ENCODE measurements around the gene AP1S3.

AP1S3 gene

DNA sequence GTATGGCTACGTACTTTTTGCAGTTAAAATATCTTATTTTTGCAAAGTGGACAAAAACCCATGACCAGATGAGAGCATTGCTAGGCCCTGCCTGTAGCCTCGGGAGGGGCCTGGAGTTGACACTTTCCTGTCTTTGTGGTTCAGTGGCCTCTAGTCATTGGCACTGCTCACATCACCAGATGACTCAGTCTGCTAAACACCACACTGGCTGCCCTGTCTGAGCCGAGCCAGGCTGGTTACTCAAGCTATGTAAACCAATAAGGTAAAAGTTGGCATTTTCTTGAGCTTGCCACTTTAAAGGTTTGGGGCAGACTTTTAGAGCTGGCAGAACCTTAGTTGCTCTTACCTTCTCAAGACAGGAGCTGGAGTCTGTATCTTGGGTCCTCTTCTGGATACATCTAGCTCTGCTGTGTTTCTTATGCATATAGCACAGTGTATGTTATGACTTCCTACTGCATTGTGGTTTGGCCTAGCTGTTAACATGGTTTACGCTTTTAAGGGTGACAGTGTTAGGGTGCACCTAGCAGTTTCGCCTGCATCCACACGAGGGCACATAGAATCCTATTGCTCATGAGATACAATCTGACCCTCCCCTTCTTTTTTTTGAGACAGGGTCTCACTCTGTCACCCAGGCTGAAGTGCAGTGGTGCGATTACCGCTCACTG lies 76.4 kb downstream of the AP1S3 start:
- no peak for DNase-seq (ENCODE audit: low read depth, low spot score)

DNA sequence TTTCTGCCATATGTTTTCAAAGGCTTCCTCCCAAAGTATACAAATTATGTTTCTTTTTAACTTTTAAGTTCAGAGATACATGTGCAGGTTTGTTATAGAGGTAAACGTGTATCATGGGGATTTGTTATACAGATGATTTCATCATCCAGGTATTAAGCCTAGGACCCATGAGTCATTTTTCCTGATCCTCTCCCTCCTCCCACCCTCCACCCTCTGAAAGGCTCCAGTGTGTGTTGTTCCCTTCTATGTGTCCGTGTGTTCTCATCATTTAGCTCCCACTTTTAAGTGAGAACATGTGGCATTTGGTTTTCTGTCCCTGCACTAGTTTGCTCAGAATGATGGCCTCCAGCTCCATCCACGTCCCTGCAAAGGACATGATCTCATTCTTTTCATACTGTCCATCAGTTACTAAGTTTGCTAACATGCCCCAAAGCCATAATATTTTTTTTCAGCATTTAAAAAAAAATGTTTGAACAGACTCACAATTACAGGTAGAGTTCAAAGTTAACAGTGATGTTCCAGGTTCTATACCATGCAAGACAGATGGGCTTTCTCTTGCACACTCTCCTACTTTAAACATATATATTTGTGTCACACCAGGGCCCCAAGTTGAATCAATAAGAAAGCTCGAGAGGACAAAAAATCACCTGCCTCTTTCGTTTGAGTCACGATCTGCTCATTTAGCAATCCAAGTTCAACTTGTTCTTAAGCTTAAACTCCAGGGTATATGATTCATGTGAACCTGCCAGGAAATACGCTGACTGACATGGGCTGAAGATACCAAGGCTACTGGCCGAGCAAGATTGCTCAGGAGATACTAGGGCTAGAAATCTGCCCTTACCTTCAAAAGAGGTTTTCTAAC lies 77.6 kb downstream of the AP1S3 start:
- no peak for DNase-seq (ENCODE audit: low read depth, low spot score)

DNA sequence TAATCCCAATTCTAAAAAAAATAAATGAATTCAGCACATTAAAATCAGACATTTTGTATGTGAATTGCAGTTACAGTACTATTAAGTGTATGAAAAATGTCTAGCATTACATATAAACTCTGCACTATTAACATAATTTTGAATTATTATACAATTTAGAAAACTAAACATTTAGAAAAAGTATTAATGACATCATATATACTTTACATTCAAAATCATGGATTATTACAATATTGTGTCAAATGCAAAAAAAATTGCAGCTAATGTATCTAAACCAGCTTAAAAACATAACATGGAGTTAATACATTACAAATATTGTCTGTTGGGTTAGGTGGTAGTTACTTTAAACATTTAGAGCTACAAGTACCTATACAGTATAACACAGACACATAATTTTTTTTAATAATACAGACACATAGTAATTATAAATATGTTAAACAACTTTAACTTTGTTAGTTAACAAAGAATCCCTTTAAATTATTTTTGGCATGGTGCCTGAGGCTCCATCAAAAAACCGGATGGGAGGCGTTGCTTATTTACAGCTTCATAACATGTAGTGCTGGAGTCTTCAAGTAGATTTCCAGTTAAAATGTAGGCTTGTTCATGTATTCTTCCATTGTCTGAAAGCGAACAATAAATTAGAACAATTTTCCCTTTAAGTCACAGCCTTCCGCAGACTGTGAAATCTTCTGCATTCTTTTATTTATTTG lies 79.1 kb downstream of the AP1S3 start:
- DNase-seq (ENCODE audit: low read depth, low spot score) = no peak

DNA sequence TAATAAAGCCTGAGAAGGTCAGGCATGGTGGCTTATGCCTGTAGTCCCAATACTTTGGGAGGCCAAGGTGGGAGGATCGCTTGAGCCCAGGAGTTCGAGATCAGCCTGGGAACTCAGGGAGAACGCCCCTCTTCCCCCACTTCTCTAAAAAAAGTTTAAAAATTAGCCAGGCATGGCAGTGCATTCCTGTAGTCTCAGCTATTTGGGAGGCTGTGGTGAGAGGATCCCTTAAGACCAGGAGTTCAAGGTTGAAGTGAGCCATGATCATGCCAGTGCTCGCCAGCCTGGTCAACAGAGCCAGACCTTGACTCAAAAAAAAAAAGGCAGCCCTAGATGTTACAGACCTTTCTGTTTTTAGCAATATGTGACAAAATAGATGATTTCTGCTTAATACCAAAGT lies 83.4 kb downstream of the AP1S3 start:
- DNase-seq (ENCODE audit: low read depth, low spot score) = no peak

DNA sequence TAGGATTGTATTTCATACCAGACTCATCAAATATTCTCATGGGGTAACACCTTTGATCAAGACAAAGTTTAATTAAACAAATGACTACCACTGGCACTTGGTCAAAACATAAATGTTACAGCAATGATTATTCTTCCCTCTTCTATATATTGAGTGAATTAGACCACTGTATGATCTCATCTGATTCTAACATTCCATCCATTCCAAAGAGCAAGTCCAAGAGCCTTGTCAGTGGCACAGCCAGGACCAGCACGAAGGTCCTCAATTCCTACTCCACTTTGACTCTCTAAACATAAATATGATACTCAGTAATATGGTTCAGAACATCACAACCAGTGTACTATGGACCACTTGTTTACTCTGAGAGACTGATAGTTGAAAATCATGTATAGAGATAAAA lies 86.4 kb downstream of the AP1S3 start:
- DNase-seq (ENCODE audit: low read depth, low spot score) = no peak

DNA sequence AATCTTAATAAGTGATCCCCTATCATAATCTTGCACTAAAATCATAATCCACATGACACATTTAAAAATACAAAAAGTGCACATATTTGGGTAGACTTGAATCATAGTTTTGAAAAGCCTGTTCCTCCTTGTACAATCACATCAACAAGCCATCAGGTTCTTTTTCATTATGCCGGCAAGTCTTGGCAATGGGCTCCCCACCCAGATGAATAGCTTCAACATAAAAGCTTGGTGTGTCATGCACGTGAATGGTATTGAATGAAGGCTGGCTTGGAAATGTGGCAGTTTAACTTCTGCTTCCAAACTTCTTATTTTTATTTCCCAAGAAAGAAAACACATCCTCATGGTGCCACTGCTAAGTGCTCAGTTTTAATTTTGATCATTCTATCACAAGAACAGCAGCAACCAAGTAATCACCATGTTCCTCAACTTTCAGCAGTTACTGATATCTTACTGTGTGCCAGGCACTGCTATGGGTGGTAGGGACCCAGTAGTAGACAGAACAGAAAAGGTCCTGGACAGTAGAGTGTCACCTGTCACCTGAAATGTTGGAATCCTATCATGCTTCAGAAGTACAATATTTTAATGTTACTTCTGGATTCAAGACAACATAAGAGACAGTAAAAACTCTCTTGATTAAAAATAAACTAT lies 89.9 kb downstream of the AP1S3 start:
- DNase-seq (ENCODE audit: low read depth, low spot score) = no peak

DNA sequence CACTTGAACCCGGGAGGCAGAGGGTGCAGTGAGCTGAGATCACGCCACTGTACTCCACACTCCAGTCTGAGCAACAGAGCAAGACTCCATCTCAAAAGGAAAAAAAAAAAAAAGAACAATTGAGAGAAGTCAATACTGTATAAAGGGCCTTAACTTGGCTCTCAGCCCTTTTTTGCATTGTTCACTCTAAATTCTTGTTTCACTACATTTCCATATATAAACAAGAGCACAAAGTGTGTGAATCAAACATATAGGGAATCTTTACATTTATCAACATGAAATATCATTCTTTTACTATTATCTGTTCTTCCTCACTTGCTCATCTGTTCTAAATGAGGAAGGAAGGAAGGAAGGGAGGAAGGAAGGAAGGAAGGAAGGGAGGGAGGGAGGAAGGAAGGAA lies 90.8 kb downstream of the AP1S3 start:
- DNase-seq (ENCODE audit: low read depth, low spot score) = no peak

DNA sequence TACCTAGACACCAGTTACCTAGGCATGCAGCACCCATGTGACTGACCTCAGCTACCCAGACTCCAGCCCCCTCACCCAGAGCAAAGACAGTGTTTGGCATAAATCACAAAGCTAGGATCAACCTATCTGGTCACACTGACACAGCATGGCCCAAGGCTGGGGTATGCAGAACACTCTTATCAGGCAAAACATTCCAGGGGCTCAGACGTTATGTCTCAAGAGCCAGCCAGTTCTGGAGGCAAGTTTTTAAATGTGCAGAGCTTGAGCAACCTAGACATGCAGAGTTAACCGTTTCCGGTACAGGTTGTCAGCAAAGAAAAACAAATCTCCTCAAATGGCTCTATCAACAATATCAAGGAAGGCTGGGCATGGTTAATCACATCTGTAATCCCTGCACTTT lies 92.8 kb downstream of the AP1S3 start:
- DNase-seq (ENCODE audit: low read depth, low spot score) = no peak

DNA sequence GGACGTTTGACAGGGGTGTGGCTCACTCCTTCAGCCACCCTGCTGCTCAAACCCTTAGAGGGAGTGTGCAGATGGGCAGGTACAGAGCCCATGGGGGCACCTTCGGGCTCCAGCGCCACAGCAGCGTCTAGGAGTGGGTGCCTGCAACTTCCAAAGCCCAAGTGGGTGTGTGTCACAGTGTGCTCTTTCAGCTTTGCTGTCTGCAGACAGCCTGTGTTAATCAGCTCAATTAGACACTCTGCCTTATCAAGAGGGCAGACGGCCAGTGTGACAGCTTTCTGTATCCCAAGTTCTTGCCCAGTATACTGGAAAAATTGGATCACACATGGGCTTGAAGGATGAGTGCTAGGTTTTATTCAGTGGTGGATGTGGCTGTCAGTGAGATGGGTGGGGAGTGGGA lies 96.7 kb downstream of the AP1S3 start:
- DNase-seq (ENCODE audit: low read depth, low spot score) = no peak

DNA sequence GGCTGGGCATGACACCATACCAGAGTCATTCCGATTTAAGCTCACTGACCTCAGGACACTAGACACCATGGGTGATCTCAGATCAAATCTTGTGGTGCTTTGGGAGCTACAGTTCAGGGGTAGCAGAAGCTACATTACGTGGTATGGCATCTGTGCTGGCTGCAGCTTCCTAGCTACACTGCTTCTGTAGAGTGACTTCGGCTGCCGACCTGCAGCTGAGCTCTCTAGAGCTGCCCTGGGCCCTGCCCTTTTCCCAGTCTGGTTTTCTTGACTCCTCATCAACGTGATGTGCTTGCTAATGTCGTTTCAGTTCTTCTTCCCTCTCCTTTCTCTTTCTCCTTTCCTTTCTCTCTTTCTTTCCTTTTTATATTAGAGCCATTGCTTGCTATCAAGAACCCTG lies 100.2 kb downstream of the AP1S3 start:
- DNase-seq (ENCODE audit: low read depth, low spot score) = no peak

DNA sequence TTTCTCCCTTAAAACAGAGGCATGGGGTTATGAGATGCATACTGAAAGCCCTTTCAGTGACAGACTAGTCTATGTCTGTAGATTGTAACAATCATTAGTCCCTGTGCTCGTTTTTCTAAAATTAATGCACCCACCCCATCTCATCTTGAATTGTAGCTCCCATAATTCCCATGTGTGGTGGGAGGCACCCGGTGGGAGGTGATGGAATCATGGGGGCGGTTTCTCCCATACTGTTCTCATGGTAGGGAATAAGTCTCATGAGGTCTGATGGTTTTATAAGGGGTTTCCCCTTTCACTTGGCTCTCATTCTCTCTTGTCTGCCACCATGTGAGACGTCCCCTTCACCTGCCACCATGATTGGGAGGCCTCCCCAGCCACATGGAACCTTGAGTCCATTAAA lies 100.9 kb downstream of the AP1S3 start:
- DNase-seq (ENCODE audit: low read depth, low spot score) = no peak

DNA sequence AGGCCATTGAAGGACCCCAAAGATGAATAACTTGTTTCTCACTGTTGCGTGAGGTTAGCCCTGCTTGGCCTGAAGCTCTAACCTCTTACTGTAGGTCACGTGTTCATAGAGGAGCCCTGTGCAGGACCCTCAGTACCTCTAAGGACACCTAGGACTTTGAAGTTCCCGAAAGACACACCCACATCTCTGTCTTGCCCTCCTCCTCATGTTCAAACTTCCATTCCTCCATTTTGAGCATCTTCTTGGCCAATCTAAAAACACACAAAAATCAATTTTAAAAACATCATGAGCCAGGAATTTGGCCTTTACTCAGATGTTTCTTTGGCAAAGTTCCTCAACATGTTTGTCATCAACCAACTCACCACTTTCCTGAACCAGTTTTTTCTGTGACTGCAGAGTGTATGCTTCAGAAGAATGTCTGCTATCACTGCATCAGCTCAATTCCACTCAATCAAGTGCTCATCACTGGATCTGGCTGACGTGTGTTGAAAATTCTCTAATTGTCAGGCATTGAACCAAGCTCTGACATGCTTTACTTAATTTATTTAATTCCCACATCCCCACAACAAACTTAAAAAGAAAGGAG lies 101.6 kb downstream of the AP1S3 start:
- no peak for DNase-seq (ENCODE audit: low read depth, low spot score)

DNA sequence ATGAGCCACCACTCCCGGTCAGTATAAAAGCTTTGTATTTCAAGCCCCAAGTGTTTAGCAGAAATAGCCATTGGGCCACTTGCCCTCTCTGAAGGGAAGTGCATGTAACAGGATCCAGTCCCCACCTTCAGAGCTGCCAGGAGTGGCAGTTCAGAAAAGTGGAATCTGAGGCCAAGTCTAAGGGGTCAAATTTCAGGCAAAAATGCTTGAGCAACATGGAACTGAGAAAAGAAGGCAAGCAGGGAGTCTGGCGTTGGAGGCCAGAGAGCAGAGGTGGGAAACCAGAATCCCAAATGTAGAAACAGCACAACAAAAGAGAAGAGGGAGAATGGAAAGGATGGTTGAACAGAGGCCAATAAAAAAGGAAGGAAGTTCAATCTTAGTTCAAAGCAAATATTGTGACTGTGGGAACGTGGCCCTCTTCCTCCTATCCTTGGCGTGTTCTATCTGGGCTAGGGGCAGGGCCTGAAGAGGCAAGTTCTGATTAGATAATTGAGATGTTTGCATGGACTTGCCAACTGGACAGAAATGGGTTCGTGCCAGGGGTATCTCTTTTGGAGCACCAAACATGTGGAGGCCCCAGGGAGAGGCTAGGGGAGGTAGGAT lies 102.2 kb downstream of the AP1S3 start:
- no peak for DNase-seq (ENCODE audit: low read depth, low spot score)

DNA sequence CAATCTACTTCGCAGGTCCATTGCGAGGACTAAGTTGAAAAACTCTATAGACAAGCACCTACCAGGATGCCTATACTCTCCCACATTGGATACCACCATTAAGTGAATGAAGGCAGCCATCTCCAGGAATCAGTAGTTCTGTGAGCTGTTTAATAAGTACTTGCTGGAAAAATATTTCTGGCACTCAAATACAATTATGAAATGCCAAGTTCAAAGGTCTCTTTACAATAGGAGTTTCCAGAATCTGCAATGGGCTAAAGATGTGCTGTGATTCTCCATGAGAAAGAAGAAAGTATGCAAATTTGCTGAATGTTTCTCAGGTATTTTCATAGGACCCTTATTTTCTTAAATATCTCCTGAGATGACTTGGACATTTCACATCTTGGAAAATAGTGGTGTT lies 103.0 kb downstream of the AP1S3 start:
- no peak for DNase-seq (ENCODE audit: low read depth, low spot score)

DNA sequence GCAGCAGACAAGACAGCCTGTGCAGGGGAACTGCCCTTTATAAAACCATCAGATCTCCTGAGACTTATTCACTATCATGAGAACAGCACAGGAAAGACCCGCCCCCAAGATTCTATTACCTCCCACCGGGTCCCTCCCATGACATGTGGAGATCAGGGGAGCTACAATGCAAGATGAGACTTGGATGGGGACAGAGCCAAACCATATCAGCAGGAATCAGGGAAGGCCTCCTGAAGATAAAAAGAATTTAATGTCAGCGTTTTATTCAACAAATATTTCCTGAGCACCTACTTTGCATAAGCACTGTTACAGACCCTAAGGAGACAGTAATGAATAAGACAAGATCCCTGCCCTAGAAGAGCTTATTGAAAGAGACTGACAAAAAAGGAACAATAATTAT lies 105.0 kb downstream of the AP1S3 start:
- DNase-seq (ENCODE audit: low read depth, low spot score) = no peak

DNA sequence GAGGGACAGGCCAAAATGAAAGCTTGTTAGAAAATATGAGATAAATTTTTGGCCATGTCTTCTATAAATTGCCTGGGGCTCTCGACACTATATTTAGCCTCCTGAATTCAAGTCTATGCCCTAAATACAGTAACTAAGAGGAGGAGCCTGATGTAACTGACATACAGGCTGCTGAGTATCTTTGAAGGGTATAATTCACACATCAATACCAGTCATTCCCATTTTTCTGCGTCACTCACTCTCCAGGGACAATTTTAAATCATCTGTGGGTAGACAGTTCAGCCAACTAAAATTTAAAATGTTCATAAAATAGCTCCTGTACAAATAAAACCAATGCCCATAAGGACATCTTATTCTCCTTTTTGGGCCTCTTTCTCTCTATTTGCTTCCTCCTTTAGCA lies 105.9 kb downstream of the AP1S3 start:
- DNase-seq (ENCODE audit: low read depth, low spot score) = no peak

DNA sequence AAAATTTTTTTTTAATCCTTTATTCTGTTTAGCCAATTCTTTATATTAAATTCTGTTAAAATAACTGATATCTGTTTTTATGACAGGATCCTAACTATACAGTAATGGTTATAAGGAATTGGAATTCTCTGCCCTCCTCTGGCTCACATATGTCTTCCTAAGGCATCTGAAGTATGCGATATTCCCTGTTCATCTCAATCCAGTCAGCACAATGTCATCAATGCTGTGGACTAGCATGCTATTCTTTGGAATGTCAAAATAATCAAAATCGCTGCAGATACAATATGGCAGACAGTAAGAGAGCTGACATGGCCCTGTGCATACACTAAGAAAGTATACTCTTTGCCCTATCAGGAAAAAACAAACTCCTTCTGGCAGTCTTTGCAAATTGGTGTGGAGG lies 107.6 kb downstream of the AP1S3 start:
- no peak for DNase-seq (ENCODE audit: low read depth, low spot score)

DNA sequence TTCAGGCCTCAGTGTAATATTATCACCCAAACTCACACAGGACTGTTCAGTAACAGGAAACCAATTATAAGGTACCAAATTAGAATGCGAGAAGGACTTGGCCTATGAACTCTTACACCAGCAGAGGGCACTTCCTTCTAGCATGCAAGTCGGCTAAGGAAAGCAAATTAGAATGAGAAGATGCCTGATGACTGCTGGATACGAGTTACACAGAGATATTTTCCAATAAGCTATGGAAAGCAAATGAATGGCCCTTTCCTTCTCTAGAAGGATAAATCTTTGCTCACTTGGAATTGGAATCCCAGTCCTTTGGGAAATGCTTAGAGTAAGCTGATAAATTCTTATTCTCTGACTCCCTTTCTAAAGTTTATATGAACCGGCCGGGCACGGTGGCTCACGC lies 109.8 kb downstream of the AP1S3 start:
- DNase-seq (ENCODE audit: low read depth, low spot score) = no peak

DNA sequence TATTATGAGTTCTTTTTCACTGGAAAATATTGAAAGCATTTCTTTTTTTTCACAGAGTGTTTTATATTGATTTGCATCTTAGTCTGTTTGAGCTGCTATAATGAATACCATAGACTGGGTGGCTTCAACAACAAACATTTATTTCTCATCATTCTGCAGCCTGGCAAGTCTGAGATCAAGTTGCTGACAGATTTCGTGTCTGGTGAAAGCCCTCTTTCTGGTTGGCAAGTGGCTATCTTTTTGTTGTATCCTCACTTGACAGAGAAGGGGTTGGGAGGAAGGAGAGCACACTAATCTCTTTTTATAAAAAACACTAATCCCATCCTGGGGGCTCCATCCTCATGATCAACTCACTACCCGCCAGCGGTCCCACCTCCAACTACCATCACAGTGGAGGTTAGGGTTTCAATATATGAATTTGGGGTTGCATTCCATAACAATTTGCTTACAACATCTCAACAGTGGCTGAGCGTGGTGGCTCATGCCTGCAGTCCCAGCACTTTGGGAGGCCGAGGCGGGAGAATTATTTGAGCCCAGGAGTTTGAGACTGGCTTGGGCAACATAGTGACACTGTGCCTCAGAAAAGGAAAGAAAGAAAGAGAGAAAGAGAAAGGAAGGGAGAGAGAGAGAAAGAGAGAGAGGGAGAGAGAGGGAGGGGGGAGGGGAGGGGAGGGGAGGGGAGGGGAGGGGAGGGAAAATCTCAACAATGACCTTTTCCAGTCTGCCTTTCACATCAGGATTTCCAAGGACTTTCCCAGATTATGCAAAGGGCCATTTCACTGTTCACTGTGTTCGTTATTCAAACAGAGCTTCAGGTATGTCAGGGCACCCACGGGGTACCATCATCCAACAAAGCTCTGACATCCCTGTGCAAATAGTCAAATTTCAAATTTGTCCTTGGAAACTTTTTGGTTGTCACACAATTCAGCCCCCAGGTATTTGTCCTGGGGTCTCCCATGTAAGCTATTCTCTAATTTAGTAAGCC lies 111.1 kb downstream of the AP1S3 start:
- no peak for DNase-seq (ENCODE audit: low read depth, low spot score)

DNA sequence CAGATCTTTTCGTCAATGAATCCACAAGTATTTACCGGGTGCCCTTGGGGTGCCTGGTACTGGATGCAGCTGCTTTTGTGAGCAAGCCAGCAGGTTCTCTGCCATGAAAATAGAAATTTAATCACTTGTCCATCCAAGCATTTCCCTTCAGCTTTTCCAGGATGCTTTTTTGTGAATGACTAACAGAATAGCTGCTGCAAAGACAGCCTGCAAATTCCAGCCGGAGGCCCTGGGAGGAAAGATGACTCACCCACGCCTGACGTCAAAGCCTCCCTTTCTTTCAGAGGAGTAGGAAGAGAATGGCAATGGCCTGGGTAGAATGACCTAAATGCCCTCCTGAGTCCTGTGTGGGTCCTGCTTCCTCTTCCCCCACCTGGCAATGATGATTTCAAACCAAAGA lies 111.9 kb downstream of the AP1S3 start:
- DNase-seq (ENCODE audit: low read depth, low spot score) = no peak

Data from activated naive CD8-positive, alpha-beta T cell treated with anti-CD3 and anti-CD28 coated beads, Interleukin-2, amount 50 U/mL, for 16 hours (primary cell).